Stimulated activated CD4-positive, alpha-beta T cell treated with anti-CD3 and anti-CD28 coated beads, Interleukin-4, amount 100 ng/mL, for 24 hours (primary cell): ENCODE measurements around the gene JUND.

ENCODE experiments used
- DNase-seq: peaks from one replicate; pipeline ENCODE4 v3.0.0-alpha.2; 2020

Gene JUND

DNA sequence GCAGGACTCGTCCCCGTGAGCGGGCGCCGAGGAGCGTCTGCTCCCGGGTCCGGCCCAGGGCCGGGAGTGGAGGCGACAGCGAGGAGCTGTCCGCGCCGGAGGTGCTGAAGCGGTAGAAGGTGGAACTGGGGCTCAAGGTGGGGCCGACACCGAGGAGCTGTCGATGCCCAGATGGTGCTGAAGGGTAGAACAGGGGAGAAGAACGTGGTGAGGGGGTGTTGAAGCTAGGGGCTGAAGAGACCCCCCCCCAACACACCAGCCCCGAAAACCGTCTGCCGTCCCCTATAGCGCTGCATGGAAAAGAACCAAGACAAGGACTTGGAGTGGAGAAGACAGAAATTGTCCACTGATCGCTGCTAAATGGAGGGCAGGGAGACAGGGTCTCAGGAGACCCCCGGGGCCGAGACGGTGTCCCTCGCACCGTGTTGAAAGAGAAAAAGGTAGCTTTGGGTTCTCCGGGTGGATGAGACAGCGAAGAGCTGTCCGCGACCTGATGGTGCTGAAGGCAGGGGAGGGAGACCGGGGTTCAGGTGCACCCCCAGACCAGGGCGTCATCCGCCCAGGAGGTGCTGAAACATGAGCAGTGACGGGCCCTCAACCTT is 48.1 kb downstream of the JUND start:
- DNase-seq, result peak; percentile 45

DNA sequence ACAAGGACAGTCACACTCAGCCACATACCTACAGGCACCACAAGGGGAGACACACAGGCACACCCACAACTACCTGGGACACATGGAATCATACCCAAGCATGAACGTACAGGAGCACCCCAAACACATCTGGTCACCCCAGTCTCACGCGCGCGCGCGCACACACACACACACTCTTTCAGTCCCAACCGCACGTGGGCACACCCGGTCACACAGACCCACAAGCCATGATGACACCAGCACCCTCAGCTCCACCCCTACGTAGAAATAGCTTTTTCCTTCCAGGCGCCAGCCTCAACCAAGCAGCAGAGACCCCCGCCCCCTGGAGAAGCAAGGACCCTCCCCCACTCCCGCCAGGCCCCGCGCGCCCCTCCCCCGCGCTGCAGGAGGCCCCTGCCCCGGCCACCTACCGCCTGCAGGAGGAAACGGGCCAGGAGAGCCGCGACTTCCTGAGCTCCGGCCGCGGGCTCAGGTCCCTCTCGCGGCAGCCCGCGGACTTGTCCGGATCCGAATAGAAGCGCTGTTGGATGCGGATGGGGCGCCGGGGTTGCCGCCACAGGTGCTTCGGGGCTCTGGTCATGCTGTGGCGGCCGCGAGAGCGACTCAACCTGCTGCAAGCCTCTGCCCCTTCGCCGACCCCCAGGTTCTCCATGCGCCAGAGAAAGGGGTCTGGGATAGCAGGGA is 48.7 kb downstream of the JUND start:
- no peak for DNase-seq

DNA sequence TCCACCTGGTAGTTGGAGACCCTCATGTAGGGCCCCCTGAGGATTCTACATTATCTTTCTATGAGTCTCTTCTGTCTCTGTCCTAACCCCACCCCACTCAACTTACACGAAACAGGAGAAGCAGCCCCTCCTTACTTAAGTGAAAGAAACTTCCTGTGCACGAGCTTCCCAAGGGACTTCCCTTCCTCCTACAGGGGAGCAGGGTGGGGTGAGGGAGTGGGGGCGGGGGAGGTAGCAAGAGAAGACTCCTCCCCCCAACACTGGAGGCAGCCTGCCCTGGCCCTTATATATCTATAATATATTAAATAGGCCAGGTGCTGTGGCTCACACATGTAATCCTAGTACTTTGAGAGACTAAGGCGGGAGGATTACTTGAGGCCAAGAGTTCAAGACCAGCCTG is 49.6 kb downstream of the JUND start:
- DNase-seq, result no peak

DNA sequence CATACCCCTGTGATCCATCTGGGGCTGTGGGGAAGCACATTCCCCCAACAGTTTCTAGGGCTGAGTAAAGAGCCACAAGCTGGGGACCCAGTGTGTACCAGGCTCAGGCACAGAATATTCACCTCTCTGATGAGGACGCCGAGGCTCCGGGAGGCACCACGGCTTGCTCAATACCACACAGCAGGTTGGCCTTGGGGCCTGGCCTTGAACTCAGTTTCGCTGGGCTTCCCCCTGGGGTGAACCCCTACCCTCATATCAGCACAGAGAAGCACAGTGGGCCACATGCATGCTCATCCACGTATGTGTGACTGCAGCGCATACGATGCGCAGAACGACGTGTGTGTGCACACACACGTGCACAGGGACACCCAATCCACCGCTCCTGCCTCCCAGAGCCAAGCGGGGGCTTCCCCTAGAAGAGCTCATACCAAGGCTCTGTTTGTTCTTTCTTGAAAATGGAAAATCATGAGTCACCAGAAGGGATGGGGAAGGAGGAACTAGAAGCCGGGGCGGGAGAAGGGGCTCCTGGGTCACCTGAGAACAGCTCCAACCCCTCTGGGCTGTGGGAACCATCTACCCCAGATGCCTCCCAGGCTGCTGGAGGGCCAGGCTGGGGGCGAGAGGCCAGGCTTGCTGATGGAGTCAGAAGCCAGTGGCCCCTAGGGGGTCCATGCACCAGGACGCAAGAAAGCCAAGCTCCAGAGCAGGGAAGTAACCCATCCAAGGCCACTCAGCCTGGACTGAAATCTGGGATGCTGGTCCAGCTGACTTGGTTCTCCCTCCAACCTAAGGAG is 50.3 kb downstream of the JUND start:
- no peak for DNase-seq

DNA sequence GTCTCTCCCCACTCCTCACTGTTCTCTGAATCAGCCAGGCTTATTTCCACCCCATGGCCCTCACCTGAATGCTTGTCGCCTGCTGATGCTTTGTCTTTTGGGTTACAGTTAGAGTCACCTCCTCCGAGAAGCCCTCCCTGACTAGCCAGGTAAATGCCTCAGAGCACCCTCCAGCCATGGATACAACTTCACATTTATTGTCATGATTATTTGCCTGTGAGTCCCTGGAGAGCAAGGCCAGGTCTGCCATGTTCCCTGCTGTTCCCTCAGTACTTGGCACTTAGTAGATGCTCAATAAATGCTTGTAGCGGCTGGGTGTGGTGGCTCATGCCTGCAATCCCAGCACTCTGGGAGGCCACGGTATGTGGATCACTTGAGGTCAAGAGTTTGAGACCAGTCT is 51.5 kb downstream of the JUND start:
- no peak for DNase-seq
